Adipocyte (in vitro differentiated cells): Measurements from ENCODE around the gene ADM2.

Experiments
- DNase-seq: peaks from one replicate; pipeline ENCODE4 v3.0.0-alpha.2; 2015; ENCODE audit warnings: low read depth
- H3K27me3 ChIP-seq: replicated peaks from 2 replicates; pipeline ENCODE4 v1.7.0; 2013; ENCODE audit warnings: mild to moderate bottlenecking, low read length, moderate library complexity; ENCODE audit not compliant: control insufficient read depth, insufficient read depth
- H3K36me3 ChIP-seq: 2 replicates; pipeline ENCODE4 v1.7.0; 2013; ENCODE audit warnings: low read length, mild to moderate bottlenecking, moderate library complexity; ENCODE audit not compliant: control insufficient read depth, insufficient read depth, severe bottlenecking
- H3K4me1 ChIP-seq: 2 replicates; pipeline ENCODE4 v1.7.0; 2013; ENCODE audit warnings: mild to moderate bottlenecking, low read length, moderate library complexity; ENCODE audit not compliant: control insufficient read depth, insufficient read depth
- H3K4me3 ChIP-seq: 2 replicates; pipeline ENCODE4 v1.7.0; 2013; ENCODE audit warnings: mild to moderate bottlenecking, low read length, moderate library complexity
- H3K9ac ChIP-seq: 2 replicates; pipeline ENCODE4 v1.7.0; 2013; ENCODE audit warnings: mild to moderate bottlenecking, low read length, moderate library complexity
- H3K9me3 ChIP-seq: 2 replicates; pipeline ENCODE4 v1.7.0; 2013; ENCODE audit warnings: mild to moderate bottlenecking, low read length, moderate library complexity; ENCODE audit not compliant: control insufficient read depth

ADM2 gene

DNA sequence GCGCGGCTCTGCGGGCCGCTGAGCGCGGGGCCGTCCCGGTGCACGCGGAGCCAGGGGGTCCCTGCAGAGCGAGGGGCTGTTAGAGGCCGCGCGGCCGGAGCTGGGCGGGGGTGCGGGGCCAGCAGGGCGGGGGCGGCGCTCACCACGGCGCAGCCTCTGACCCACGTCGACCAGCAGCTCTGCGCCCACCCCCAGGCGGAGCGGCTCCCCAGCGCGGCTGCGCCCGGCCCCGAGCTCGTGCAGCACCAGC is 44.4 kb downstream of the ADM2 start:
- Histone ChIP-seq H3K9ac (peak overlapping the region; percentile 90), H3K27me3 (no peaks in the 10 kb centered on the region), H3K9me3 (no peaks in the 10 kb centered on the region), H3K4me1 (peaks cover 25% of the 10 kb centered on the region), H3K4me3 (peak overlapping the region; percentile 87), H3K36me3 (peaks cover 27% of the 10 kb centered on the region)
- DNase-seq, result no peak

DNA sequence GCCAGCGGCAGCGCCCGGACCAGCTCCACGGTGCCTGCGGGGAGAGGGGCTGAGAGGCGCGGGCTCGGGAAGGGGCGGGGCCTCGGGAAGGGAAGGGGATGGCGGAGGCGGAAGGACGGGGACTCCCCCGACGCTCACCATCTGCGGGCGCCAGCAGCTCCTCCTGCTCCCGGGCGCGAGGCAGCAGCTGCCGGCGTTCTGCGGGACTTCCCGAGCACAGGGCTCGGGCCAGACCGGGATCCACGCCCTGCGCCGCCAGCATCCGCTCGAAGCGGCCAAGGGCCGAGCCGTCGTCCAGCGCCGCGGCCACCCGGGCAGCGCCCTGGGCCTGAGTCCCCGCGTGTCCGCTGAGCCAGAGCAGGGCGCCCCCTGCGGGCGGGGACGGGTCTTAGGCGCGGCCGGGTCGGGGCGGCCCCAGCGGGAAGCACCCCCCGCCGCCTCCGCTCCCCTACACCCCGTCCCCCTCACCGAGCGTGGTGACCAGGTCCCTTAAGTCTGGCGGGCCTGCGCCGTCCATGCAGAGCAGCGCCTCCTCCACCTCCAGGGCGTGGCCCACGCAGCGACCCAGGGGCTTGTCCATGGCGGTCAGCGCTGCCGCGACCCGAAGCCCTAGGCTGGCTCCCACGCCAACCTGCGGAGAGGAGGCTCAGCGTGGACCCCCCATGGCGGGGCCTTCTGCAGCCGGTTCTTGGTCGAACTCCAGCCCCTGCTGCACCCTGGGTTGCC is 44.9 kb downstream of the ADM2 start:
- H3K4me1 ChIP-seq, result peaks cover 29% of the 10 kb centered on the region
- peaks cover 23% of the 10 kb centered on the region for H3K36me3 ChIP-seq
- no peaks in the 10 kb centered on the region for H3K27me3 ChIP-seq
- H3K9me3 ChIP-seq, result no peaks in the 10 kb centered on the region
- peak overlapping the region; percentile 87 for H3K4me3 ChIP-seq
- peak; percentile 90 for DNase-seq
- H3K9ac ChIP-seq, result peak overlapping the region; percentile 90

DNA sequence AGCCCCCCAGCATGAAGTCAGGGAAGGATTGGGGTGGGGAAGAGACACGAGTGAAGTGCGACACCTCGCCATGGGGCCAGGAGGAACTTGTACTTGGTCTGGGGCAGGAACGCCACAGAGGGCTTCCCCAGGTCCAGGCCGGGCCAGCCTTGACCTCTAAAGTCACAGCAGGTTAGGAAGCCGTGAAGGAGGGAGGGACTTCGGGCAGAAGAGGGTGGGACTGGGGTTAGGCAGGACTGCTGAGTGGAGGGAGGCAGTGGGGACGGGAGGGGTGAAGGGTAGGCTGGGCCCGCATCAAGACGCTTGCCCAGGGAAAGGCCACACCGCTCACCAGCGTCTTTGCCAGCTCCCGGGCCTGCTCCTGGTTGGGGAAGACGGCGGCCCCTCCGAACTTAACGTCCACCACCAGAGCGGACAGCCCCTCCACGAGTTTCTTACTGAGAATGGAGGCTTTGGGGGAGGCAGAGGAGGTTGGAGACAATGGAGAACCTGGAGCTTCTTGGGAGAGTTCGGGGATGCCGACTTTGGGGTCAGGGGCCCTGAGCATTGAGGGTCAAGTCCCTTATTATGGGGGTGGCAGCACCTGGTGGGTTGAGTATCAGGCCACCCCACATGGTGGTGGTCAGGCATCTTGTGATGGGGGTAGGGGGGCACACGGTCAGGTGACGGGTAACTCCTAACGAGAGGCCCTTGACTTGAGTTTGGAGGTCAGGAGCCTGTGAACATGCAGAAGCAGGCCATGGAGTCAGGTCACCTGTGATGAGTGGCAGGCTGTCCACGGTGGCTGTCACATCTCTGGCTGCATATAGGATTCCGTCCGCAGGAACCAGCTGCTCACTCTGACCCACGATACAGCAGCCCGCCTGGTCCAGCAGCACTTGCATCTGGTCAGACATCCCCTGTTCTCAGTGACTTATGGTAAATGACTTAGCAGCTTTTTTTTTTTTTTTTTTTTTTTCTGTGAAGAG is 45.8 kb downstream of the ADM2 start:
- peak; percentile 29 for DNase-seq
- H3K9me3 ChIP-seq, result no peaks in the 10 kb centered on the region
- no peaks in the 10 kb centered on the region for H3K27me3 ChIP-seq
- peak overlapping the region; percentile 90 for H3K9ac ChIP-seq
- peak overlapping the region; percentile 87 for H3K4me3 ChIP-seq
- peaks cover 31% of the 10 kb centered on the region for H3K4me1 ChIP-seq
- H3K36me3 ChIP-seq, result peaks cover 15% of the 10 kb centered on the region

DNA sequence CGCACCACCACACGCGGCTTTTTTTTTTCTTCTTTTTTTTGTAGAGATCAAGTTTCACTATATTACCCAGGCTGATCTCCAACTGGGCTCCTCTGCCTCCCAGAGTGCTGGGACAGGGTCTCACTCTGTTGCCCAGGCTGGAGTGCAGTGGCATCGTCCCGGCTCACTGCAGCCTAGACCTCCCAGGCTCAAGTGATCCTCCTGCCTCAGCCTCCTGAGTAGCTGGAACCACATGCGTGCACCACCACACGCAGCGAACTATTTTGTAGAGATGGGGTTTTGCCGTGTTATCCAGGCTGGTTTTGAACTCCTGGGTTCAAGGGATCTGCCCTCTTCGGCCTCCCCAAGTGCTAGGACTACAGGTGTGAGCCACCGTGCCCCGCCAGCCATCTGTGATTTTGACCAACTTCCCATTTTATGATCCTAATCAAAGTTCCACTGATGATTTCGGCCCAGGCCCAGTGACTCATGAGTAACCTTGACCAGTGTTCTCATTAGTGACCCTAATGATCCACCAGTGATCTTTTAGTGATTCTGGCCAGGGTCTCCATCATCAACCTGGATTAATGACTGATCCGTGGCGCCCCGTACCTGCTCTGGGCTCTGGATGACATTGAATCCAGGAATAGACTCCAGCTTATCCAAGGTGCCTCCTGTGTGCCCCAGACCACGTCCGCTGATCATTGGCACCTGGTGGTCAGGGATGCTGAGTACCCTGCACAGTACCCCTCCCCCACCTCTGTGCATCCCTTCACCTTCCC is 46.8 kb downstream of the ADM2 start:
- no peak for DNase-seq
- no peaks in the 10 kb centered on the region for H3K9me3 ChIP-seq
- H3K36me3 ChIP-seq, result peaks cover 7% of the 10 kb centered on the region
- no peaks in the 10 kb centered on the region for H3K27me3 ChIP-seq
- H3K4me3 ChIP-seq, result peak overlapping the region; percentile 79
- H3K9ac ChIP-seq, result no peak overlapping the region
- peaks cover 31% of the 10 kb centered on the region for H3K4me1 ChIP-seq

DNA sequence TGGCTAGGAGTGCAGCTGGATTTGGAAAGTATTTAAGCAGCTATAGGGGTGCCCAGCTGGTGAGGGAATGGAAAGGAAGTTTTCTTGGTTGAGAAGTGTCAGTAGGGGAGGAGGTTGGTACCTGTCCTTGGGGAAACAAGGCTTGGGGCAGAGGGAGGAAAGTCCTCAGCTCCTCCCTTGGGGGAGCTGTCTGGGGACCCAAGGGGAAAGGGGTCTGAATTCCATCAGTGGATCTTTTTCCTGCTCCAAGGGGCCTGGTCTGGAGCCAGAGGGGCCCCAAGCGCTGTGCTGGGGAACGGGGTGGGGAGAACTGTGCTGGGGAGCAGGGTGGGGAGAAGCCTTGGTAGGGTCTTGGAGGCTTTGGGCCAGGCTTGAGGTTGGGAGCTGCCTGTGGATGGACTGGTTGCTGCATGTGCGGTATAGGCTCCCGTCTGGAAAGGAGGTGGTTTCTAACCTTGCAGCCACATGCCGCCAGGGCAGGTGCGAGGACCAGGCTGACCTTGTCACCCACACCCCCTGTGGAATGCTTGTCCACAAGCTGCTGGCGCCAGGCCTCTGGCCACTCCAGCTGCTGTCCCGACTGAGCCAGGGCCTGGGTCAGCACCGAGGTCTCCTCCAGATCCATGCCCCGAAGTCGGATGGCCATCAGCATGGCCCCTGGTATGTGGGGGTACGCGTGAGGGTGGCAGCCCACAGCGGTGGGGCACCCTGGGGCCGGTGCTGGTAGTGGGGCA is 47.5 kb downstream of the ADM2 start:
- no peaks in the 10 kb centered on the region for H3K9me3 ChIP-seq
- H3K27me3 ChIP-seq, result no peaks in the 10 kb centered on the region
- H3K9ac ChIP-seq, result peak overlapping the region; percentile 89
- no peaks in the 10 kb centered on the region for H3K36me3 ChIP-seq
- peak overlapping the region; percentile 79 for H3K4me3 ChIP-seq
- H3K4me1 ChIP-seq, result peaks cover 32% of the 10 kb centered on the region
- DNase-seq, result no peak

DNA sequence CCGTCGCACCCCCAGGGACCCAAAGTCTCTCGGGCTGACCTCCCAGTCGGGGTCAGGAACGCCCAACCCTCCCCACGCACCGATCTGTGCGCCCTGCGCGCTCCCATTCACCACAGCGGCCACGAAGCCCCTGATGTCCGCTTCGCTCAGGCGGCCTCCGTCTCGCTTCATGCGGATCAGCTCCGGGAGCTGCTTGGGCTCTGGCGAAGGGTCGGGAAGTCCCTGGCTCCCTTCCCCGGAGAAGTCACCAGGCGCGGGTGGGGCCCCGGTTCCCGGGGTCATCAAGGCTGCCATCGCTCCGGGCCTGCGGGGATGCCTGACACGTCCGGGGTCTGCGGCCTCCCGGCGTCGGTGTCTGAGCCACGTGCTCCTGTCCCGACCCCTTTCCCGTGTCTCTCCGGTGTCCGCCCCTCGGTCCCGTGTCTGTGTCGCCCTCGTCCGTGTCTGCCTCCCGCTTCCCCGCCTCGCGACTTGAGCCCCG is 48.1 kb downstream of the ADM2 start:
- H3K9me3 ChIP-seq, result no peaks in the 10 kb centered on the region
- peaks cover 29% of the 10 kb centered on the region for H3K4me1 ChIP-seq
- peak overlapping the region; percentile 79 for H3K4me3 ChIP-seq
- peak overlapping the region; percentile 89 for H3K9ac ChIP-seq
- no peaks in the 10 kb centered on the region for H3K27me3 ChIP-seq
- DNase-seq, result peak; percentile 20
- H3K36me3 ChIP-seq, result no peaks in the 10 kb centered on the region

DNA sequence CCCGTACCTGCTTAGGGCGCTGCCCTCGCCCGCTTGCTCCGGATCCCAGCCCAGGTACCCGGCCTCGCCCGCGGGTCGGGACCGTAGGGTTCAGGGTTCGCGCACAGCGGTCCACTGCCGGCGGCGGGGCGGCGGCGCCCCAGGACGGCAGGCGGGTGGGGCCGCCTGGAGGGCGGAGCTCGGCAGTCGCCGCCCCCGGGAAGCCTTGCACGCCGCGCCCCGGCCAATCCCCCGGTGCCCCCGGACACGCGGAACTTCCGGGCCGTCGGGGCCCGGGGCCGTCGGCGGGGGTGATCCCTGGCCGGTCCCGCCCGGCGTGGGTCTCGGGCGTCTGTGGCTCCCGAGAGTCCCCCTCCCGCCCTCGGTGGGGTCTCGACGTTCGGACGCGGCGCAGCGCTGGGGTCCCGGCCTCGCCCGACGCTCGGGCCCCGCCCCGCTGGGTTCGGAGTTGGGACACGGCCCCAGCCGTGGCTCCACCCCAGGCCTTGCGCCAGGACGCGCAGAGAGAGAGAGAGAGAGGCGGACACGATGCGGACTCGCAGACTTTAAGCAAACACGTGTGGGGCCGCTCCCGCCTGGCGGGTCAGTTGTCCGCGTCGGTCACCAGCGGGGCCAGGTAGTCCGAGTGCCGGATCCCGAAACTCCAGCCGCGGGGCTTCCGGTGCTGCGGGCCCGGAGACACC is 48.7 kb downstream of the ADM2 start, which contains the start of gene TYMP:
Gene TYMP (minus strand): TSS at position 116 of the 683 bp plus-strand sequence. CDS start 303 bp downstream, outside the sequence.
- Histone ChIP-seq H3K36me3 (no peaks in the 10 kb centered on the region), H3K4me3 (peak within 1 kb of the TSS; percentile 79), H3K9me3 (no peaks in the 10 kb centered on the region), H3K4me1 (peaks cover 26% of the 10 kb centered on the region), H3K27me3 (no peaks in the 10 kb centered on the region), H3K9ac (peak within 1 kb of the TSS; percentile 89)
- DNase-seq, result peak; percentile 73

DNA sequence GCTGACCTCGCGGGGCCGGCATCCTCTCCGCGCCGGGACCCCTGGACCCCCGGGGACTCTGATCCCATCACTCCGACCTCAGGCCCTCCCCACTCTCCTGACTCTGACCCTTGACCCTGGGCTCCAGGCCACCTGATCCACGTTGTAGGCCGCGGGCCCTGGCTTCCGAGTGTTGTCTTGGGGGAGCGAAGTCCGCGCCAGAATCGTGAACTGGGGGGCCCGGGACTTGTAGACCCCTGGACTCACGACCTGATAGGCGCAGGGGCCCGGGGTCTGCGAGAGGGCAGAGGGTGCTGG is 49.2 kb downstream of the ADM2 start:
- no peak for DNase-seq
- peak overlapping the region; percentile 89 for H3K9ac ChIP-seq
- H3K4me3 ChIP-seq, result peak overlapping the region; percentile 79
- peaks cover 26% of the 10 kb centered on the region for H3K4me1 ChIP-seq
- H3K36me3 ChIP-seq, result no peaks in the 10 kb centered on the region
- no peaks in the 10 kb centered on the region for H3K27me3 ChIP-seq
- H3K9me3 ChIP-seq, result no peaks in the 10 kb centered on the region

DNA sequence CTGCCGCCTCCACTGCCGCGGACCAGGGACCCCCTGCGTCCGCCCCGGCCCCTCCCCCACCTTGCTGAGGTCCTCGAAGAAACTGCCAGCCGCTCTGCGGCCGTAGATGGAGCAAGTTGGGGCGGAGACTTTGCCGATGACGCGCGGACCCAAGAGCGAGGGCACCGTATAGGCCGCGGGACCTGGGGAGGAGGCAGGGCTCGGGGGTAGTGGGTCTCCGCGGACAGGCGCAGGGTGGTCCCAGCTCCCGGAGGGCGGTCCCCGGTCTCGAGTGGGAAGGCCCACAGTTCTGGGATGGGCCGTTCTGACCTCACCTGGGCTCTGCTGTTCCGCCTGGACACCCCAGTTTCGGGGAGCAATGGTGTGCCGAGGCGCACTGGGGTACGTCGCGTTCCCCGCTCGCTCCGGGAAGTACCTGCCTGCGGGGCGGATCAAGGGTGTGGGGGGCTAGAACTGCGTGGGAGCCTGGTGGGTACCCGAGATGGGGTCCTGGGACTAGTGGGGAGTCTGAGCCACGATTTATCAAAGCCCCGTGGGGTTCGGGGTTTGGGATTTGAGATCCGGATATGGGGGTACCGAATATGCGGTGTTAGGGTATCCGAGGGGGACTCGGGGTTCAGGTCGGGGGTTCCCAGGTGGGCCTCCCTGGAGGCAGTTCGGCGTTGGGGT is 49.7 kb downstream of the ADM2 start:
- no peaks in the 10 kb centered on the region for H3K9me3 ChIP-seq
- peak overlapping the region; percentile 79 for H3K4me3 ChIP-seq
- no peaks in the 10 kb centered on the region for H3K36me3 ChIP-seq
- peak overlapping the region; percentile 89 for H3K9ac ChIP-seq
- peaks cover 26% of the 10 kb centered on the region for H3K4me1 ChIP-seq
- DNase-seq, result peak; percentile 79
- H3K27me3 ChIP-seq, result no peaks in the 10 kb centered on the region

DNA sequence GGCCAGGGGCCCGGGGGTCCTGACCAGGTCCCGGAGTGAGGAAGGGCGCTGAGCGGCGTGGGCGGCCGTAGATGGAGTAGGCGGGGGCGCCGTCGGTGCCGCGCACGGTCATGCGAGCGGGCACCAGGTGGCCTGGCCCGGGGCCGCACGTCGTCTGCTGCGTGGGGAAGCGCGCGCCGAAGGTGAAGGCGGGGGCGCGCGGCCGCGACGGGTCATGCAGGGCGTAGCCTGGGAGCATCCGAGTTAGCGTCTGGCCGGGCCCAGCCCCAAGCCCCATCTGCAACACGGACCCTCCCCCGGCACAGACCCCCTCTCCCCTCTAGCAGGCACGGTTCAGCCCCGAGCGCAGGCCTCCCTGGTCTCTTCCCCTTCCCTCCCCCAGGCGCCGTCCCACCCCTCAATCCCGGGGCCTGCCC is 50.2 kb downstream of the ADM2 start:
- H3K9me3 ChIP-seq, result no peaks in the 10 kb centered on the region
- no peaks in the 10 kb centered on the region for H3K36me3 ChIP-seq
- peak; percentile 40 for DNase-seq
- H3K27me3 ChIP-seq, result no peaks in the 10 kb centered on the region
- H3K4me1 ChIP-seq, result peaks cover 26% of the 10 kb centered on the region
- H3K9ac ChIP-seq, result peak overlapping the region; percentile 89
- H3K4me3 ChIP-seq, result peak overlapping the region; percentile 79
